Ammon's horn (tissue), 1 donor: Measurements from ENCODE around the gene KRT84.

Experiments used
- DNase-seq: peaks from one replicate; pipeline ENCODE4 v3.0.0-alpha.2; 2016; ENCODE audit warnings: low spot score

The KRT84 gene

DNA sequence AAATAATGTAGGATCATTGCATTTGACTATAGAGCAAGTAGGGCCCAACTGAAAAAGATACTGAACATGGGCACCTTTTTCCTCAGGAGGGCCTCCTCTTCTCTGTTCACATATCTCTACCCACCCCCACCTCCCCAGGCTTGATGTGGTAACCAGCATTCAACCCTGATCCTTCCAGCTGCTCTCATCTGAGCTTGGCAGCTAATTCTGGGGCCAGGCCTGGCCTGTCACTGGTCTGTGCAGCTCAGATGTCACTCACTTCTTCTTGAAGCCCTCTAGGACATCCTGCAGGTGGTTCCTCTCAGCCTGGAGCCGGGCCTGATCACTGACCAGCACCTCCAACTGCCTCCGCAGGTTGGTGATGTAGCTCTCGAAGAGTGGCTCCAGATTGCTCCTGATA lies 2.1 kb downstream of the KRT84 start:
- no peak for DNase-seq

- DNase-seq = no peak
These were observed 2.6 kb downstream of the KRT84 start for GRCh38 chr12:52382854-52383253.

GRCh38 chr12:52381206-52381605 lies 4.2 kb downstream of the KRT84 start:
- DNase-seq = no peak

GRCh38 chr12:52380271-52380694 lies 5.2 kb downstream of the KRT84 start:
- peak; percentile 67 for DNase-seq

GRCh38 chr12:52379536-52379935 lies 5.9 kb downstream of the KRT84 start:
- DNase-seq = no peak

- DNase-seq = no peak
These were observed 7.4 kb downstream of the KRT84 start for GRCh38 chr12:52378091-52378490.

GRCh38 chr12:52377266-52377665 lies 8.2 kb downstream of the KRT84 start:
- no peak for DNase-seq

- peak; percentile 91 for DNase-seq
These were observed 13.0 kb downstream of the KRT84 start for GRCh38 chr12:52372216-52373154.

DNA sequence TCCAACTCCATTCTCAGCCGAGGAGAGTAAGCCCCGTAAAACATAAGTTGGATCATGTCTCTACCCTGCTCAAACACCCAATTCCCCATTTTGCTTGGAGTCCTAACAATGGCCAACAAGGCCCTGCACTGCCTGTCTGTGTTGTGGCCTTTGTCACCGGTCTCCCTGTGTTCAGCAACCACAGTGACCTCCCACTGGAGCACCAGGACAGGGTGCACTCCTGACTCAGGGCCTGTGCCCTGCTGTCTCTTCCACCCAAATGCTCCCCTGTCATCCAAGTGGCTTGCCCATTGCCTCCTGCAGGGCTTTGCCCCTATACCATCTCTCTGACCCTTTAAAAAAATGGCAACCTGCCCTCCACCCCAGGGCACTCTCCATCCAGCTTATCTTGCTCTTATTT lies 13.7 kb downstream of the KRT84 start:
- peak; percentile 17 for DNase-seq

DNA sequence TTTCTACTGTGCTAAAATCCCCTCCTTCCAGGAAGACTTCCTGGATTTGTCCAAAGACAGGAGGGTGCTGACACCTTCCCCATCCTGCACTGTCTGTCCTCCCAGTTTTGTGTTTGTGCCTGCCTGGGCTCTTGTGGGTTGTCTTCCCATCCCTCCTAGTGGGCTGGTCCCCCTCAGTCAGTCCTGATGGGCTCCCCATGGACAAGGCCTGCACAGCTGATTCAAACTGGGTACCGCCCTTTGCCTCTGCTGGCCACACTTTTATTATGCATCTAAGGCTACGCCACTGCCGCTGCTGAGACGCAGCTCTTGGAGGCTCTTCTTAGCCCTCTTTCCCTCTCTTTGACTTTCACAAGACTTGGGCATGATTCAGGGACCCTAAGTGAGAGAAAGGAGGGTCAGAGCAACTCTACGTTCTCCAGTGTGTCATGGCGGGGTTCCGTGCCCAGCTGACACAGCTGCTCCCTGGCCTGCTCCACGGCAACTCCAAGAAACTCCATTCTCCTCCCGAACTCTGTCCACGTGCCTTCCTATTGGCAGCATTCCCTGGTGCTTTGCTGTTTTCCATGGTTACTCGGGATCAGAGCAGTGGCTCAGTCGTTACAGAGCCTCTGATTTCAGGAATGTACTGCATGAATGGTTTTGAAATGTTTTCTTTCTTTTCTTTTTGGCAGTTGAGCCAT lies 14.4 kb downstream of the KRT84 start:
- peak; percentile 81 for DNase-seq

GRCh38 chr12:52369809-52370208 lies 15.6 kb downstream of the KRT84 start:
- DNase-seq = no peak

- no peak for DNase-seq
These were observed 16.2 kb downstream of the KRT84 start for GRCh38 chr12:52369211-52369610.

- no peak for DNase-seq
These were observed 16.9 kb downstream of the KRT84 start for GRCh38 chr12:52368508-52368907.

GRCh38 chr12:52367876-52368275 lies 17.6 kb downstream of the KRT84 start:
- DNase-seq = no peak

- DNase-seq = no peak
These were observed 18.5 kb downstream of the KRT84 start, which contains the start of gene KRT85 for GRCh38 chr12:52366738-52367485. TSS of gene KRT85 (minus strand) at chr12:52367481. CDS start at chr12:52367405, 76 bp downstream.

DNA sequence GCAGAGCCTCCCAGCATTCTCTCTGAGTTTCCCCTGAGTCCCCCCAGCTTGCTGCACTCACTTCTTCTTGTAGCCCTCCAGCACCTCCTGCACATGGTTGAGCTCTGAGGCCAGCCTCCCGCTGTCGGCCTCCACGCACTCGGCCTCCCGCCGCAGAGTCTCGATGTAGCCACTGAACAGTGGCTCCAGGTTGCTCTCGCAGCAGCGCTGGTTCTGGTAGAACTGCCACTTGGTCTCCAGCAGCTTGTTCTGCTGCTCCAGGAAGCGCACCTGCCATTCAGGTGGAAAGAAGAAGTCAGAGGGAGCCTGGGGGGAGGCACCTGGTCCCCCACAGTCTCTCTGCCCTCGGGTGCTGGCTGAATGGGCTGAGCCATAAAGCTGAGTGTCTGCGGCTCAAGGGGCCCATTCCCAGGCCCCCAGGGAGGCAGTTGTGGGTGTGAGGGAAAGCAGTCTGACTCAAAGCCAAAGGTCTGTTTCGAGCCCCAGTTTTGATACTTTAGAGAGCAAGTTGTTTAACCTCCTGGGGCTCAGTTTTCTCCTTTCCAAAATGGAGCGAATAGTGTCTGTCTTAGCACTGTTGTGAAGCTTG lies 20.5 kb downstream of the KRT84 start:
- DNase-seq = no peak

- no peak for DNase-seq
These were observed 21.4 kb downstream of the KRT84 start for GRCh38 chr12:52364061-52364460.

GRCh38 chr12:52363111-52363679 lies 22.3 kb downstream of the KRT84 start:
- no peak for DNase-seq

GRCh38 chr12:52362118-52362726 lies 23.2 kb downstream of the KRT84 start:
- no peak for DNase-seq

GRCh38 chr12:52361553-52361952 lies 23.9 kb downstream of the KRT84 start:
- DNase-seq = no peak

DNA sequence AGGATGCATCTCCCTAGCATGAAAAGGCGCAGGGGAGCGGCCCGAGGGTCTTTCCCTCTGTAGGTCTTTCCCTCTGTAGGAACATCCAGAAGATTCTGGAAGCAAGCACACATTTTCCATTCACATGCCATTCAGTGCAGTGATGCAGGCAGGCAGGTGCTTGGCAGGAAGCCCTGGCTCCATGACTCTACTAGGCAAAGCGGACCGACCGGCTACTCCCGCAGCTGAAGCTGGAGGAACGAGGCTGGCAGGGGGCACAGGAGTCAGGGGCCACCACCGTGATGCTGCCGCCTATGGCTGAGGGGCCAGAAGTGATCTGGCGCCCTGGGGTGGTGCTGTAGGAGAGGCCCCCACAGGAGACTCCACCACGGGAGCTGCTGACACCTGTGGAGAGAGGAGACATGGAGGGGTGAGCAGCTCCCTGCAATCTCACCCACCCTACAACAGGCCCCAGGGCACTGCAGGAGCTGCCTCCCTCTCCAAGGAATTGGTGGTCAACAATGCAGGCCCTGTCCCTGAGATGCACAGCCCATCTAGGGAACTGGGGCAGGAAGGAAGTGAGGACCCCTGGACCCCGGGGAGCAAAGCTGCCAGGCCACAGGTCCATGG lies 24.7 kb downstream of the KRT84 start:
- no peak for DNase-seq
